ENCODE measurements around the gene INTS11.

Gene INTS11

DNA sequence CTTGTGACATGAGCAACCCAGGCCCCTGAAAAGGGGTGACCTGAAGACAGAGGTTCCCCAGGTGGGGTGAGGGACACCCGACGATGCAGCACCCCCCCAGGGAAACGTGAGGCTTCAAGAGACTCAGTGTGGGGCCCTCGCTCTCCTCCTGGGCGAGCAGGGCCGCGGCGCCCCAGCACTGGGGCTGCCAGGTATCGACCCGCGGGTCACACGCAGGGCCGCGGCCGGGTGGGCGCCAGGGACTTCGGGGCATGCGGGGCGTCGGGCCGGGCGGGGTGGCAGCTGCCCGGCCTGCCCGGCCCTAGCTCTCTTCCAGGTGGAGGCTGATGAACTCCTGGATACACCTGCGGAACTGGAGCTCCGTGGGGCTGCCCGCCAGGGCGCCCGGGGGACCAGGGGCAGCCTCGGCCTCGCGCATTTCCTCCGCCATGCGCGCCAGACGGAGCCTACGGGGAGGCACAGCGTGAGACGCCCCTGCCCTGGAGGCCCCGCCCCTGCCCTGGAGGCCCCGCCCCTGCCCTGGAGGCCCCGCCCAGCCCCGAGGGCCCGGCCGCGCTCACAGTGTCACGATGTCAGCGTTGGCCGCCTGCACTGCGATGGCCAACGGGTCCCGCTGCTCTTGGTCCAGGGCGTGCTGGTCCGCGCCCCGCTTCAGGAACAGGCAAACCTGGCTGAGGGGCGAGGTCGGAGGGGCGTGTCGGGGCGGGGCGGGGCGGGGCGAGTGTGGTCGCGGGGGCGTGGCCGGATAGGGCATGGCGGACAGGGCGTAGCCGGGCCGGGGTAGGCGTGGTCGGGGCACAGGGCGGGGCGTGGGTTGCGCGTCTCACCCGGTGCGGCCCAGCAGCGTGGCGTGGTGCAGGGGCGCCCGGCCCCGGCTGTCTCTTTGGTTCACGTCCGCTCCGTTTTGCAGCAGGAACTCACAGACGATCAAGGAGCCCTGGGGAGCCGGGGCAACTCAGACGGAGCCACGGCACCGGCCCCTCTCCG, 30.9 kb downstream of the INTS11 start:
- no peak for ATAC-seq
- TF ChIP-seq ZFP30 (CRISPR knock-in tag; IDR thresholded peaks at IDR 0.05) (no peak), TSHZ2 (CRISPR knock-in tag; IDR thresholded peaks at IDR 0.05) (no peak), TCF4 (CRISPR knock-in tag; IDR thresholded peaks at IDR 0.05; ENCODE audit: borderline replicate concordance) (no peak), BACH2 (CRISPR knock-in tag; IDR thresholded peaks at IDR 0.05; ENCODE audit: borderline replicate concordance) (no peak), ISL1 (CRISPR knock-in tag; IDR thresholded peaks at IDR 0.05) (no peak)

GRCh38 chr1:1292851-1293250, 31.6 kb downstream of the INTS11 start:
- no peak for ATAC-seq
- TF ChIP-seq TSHZ2 (CRISPR knock-in tag; IDR thresholded peaks at IDR 0.05) (no peak), ARNTL (CRISPR knock-in tag; IDR thresholded peaks at IDR 0.05; ENCODE audit: borderline replicate concordance, low read depth) (no peak), TCF4 (CRISPR knock-in tag; IDR thresholded peaks at IDR 0.05; ENCODE audit: borderline replicate concordance) (no peak), ZNF8 (CRISPR knock-in tag; IDR thresholded peaks at IDR 0.05) (no peak), CSDC2 (CRISPR knock-in tag; IDR thresholded peaks at IDR 0.05) (no peak), RARB (CRISPR knock-in tag; IDR thresholded peaks at IDR 0.05) (no peak), ESRRG (CRISPR knock-in tag; IDR thresholded peaks at IDR 0.05) (no peak), GLIS3 (CRISPR knock-in tag; IDR thresholded peaks at IDR 0.05) (no peak)
- TF ChIP-seq, protein P1, sequence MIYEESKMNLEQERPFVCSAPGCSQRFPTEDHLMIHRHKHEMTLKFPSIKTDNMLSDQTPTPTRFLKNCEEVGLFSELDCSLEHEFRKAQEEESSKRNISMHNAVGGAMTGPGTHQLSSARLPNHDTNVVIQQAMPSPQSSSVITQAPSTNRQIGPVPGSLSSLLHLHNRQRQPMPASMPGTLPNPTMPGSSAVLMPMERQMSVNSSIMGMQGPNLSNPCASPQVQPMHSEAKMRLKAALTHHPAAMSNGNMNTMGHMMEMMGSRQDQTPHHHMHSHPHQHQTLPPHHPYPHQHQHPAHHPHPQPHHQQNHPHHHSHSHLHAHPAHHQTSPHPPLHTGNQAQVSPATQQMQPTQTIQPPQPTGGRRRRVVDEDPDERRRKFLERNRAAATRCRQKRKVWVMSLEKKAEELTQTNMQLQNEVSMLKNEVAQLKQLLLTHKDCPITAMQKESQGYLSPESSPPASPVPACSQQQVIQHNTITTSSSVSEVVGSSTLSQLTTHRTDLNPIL (CRISPR knock-in tag; IDR thresholded peaks at IDR 0.05; ENCODE audit: low read depth), result no peak

DNA sequence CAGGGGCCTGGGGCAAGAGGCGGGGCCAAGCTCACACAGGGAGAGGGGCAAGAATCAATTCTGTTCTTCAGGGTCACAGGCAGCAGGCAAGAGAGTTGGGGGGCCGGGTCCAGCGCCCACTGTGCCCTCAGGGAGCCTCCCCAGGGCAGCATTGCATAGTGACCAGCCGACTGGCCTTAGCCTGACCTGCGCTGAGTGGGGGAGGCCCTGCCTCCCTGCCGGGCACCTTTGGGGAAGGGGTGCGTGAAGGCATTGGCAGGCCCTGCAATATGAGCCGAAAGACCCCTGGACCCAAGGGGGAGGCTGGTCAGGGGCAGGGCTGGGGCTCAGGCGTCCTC, 32.0 kb downstream of the INTS11 start:
- no peak; the same call in 2 of the 3 replicates for ATAC-seq
- no peak for TF ChIP-seq RARB (CRISPR knock-in tag; IDR thresholded peaks at IDR 0.05)
- TF ChIP-seq TSHZ2 (CRISPR knock-in tag; IDR thresholded peaks at IDR 0.05), result no peak
- TF ChIP-seq ZC3H10 (CRISPR knock-in tag; IDR thresholded peaks at IDR 0.05), result no peak
- TF ChIP-seq PATZ1 (CRISPR knock-in tag; IDR thresholded peaks at IDR 0.05; ENCODE audit: borderline replicate concordance), result no peak
